ENCODE data around the gene DIAPH1. TPM values are rescaled to one million over a fixed set of nuclear protein-coding genes. Genes with fewer than 3 reads are reported as not detected.

DIAPH1 gene
- total RNA-seq, 1 donor from 2014 or later: 63.5 TPM

GRCh38 chr5:141524604-141525597 lies 93.9 kb downstream of the DIAPH1 start:
- DNase-seq (ENCODE audit: low spot score, unreplicated experiment): peak; percentile 77
- Mint-ChIP-seq H3K9me3 (ENCODE audit: low read depth) (no peaks in the 10 kb centered on the region), H3K4me3 (ENCODE audit: low read depth) (no peak overlapping the region), H3K36me3 (ENCODE audit: insufficient read depth) (peaks cover 30% of the 10 kb centered on the region), H3K27me3 (no peaks in the 10 kb centered on the region), H3K27ac (peak overlapping the region; percentile 92), H3K4me1 (ENCODE audit: low read depth) (peaks cover 20% of the 10 kb centered on the region)
- TF ChIP-seq CTCF (IDR thresholded peaks at IDR 0.05; ENCODE audit: unreplicated experiment): peak; percentile 100

GRCh38 chr5:141523991-141524390 lies 94.8 kb downstream of the DIAPH1 start:
- peaks cover 35% of the 10 kb centered on the region for H3K36me3 Mint-ChIP-seq (ENCODE audit: insufficient read depth)
- DNase-seq (ENCODE audit: low spot score, unreplicated experiment): no peak
- no peaks in the 10 kb centered on the region for H3K27me3 Mint-ChIP-seq
- H3K4me1 Mint-ChIP-seq (ENCODE audit: low read depth): peaks cover 20% of the 10 kb centered on the region
- no peak overlapping the region for H3K4me3 Mint-ChIP-seq (ENCODE audit: low read depth)
- no peaks in the 10 kb centered on the region for H3K9me3 Mint-ChIP-seq (ENCODE audit: low read depth)
- TF ChIP-seq CTCF (IDR thresholded peaks at IDR 0.05; ENCODE audit: unreplicated experiment): no peak
- peak overlapping the region; percentile 92 for H3K27ac Mint-ChIP-seq

GRCh38 chr5:141522301-141522700 lies 96.5 kb downstream of the DIAPH1 start:
- Mint-ChIP-seq H3K27ac (no peak overlapping the region), H3K4me1 (ENCODE audit: low read depth) (peaks cover 20% of the 10 kb centered on the region), H3K4me3 (ENCODE audit: low read depth) (no peak overlapping the region), H3K27me3 (no peaks in the 10 kb centered on the region), H3K9me3 (ENCODE audit: low read depth) (no peaks in the 10 kb centered on the region), H3K36me3 (ENCODE audit: insufficient read depth) (peaks cover 27% of the 10 kb centered on the region)
- no peak for DNase-seq (ENCODE audit: low spot score, unreplicated experiment)
- TF ChIP-seq CTCF (IDR thresholded peaks at IDR 0.05; ENCODE audit: unreplicated experiment): no peak

- Mint-ChIP-seq H3K4me3 (ENCODE audit: low read depth) (no peak overlapping the region), H3K36me3 (ENCODE audit: insufficient read depth) (peaks cover 28% of the 10 kb centered on the region), H3K27ac (peak overlapping the region; percentile 74), H3K9me3 (ENCODE audit: low read depth) (no peaks in the 10 kb centered on the region), H3K4me1 (ENCODE audit: low read depth) (peaks cover 20% of the 10 kb centered on the region), H3K27me3 (no peaks in the 10 kb centered on the region)
- no peak for TF ChIP-seq CTCF (IDR thresholded peaks at IDR 0.05; ENCODE audit: unreplicated experiment)
- no peak for DNase-seq (ENCODE audit: low spot score, unreplicated experiment)
Observed at GRCh38 chr5:141521244-141521781, 97.5 kb downstream of the DIAPH1 start.
